Measurements from ENCODE around the gene RANBP2.

GRCh38 chr2:108704871-108705270, 14.4 kb upstream of the RANBP2 start:
- no peak for TF ChIP-seq CTCF (conservative IDR thresholded peaks at IDR 0.05; ENCODE audit: low read depth in 2 of 2)
- TF ChIP-seq POLR2AphosphoS5 (IDR thresholded peaks at IDR 0.05; ENCODE audit: low read depth) = no peak
- no peak for TF ChIP-seq CREB1 (CRISPR knock-in tag; IDR thresholded peaks at IDR 0.05; ENCODE audit: low read depth)
- TF ChIP-seq, protein P1, sequence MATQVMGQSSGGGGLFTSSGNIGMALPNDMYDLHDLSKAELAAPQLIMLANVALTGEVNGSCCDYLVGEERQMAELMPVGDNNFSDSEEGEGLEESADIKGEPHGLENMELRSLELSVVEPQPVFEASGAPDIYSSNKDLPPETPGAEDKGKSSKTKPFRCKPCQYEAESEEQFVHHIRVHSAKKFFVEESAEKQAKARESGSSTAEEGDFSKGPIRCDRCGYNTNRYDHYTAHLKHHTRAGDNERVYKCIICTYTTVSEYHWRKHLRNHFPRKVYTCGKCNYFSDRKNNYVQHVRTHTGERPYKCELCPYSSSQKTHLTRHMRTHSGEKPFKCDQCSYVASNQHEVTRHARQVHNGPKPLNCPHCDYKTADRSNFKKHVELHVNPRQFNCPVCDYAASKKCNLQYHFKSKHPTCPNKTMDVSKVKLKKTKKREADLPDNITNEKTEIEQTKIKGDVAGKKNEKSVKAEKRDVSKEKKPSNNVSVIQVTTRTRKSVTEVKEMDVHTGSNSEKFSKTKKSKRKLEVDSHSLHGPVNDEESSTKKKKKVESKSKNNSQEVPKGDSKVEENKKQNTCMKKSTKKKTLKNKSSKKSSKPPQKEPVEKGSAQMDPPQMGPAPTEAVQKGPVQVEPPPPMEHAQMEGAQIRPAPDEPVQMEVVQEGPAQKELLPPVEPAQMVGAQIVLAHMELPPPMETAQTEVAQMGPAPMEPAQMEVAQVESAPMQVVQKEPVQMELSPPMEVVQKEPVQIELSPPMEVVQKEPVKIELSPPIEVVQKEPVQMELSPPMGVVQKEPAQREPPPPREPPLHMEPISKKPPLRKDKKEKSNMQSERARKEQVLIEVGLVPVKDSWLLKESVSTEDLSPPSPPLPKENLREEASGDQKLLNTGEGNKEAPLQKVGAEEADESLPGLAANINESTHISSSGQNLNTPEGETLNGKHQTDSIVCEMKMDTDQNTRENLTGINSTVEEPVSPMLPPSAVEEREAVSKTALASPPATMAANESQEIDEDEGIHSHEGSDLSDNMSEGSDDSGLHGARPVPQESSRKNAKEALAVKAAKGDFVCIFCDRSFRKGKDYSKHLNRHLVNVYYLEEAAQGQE (IDR thresholded peaks at IDR 0.05; ENCODE audit: unreplicated experiment) = no peak
- no peak for TF ChIP-seq EZH2 (IDR thresholded peaks at IDR 0.05; ENCODE audit: low read depth, unreplicated experiment)
- TF ChIP-seq ZNF331 (CRISPR knock-in tag; IDR thresholded peaks at IDR 0.05; ENCODE audit: low read depth) = no peak
- no peak for TF ChIP-seq JUNB (IDR thresholded peaks at IDR 0.05; ENCODE audit: unreplicated experiment)
- TF ChIP-seq EZH2phosphoT487 (IDR thresholded peaks at IDR 0.05; ENCODE audit: unreplicated experiment) = no peak
- TF ChIP-seq ETS1 (IDR thresholded peaks at IDR 0.05) = no peak
- no peak for TF ChIP-seq STAT1 (IDR thresholded peaks at IDR 0.05; ENCODE audit: unreplicated experiment)
- TF ChIP-seq NANOG (IDR thresholded peaks at IDR 0.05; ENCODE audit: borderline replicate concordance) = no peak
- TF ChIP-seq ZNF114 (CRISPR knock-in tag; IDR thresholded peaks at IDR 0.05) = no peak
- no peak for TF ChIP-seq ZNF462 (CRISPR knock-in tag; IDR thresholded peaks at IDR 0.05)
